Fibroblast of skin of right quadriceps (primary cell): Measurements from ENCODE around the gene ZMIZ1.
A peak's percentile ranks its signal among the peaks of the same experiment; 100 is the strongest.

Experiments
- DNase-seq: peaks from one replicate; pipeline ENCODE4 v3.0.0-alpha.2; 2013

ZMIZ1 gene

GRCh38 chr10:79142064-79142491 is 73.3 kb downstream of the ZMIZ1 start:
- DNase-seq = peak; percentile 84

GRCh38 chr10:79142522-79143309 is 74.0 kb downstream of the ZMIZ1 start:
- DNase-seq = no peak

- no peak for DNase-seq
Measured at GRCh38 chr10:79143879-79144278, 75.1 kb downstream of the ZMIZ1 start.

- DNase-seq = peak; percentile 72
Measured at GRCh38 chr10:79144351-79145173, 75.8 kb downstream of the ZMIZ1 start.

- no peak for DNase-seq
Measured at GRCh38 chr10:79145174-79145483, 76.4 kb downstream of the ZMIZ1 start.

- DNase-seq = no peak
Measured at GRCh38 chr10:79145517-79146470, 77.0 kb downstream of the ZMIZ1 start.

- no peak for DNase-seq
Measured at GRCh38 chr10:79146611-79147130, 77.9 kb downstream of the ZMIZ1 start.

- no peak for DNase-seq
Measured at GRCh38 chr10:79147306-79147705, 78.5 kb downstream of the ZMIZ1 start.

- no peak for DNase-seq
Measured at GRCh38 chr10:79147796-79148451, 79.2 kb downstream of the ZMIZ1 start.

- DNase-seq = no peak
Measured at GRCh38 chr10:79148452-79149344, 79.9 kb downstream of the ZMIZ1 start.

GRCh38 chr10:79149345-79149661 is 80.5 kb downstream of the ZMIZ1 start:
- no peak for DNase-seq

- DNase-seq = no peak
Measured at GRCh38 chr10:79149662-79150443, 81.1 kb downstream of the ZMIZ1 start.

- DNase-seq = no peak
Measured at GRCh38 chr10:79150444-79150754, 81.6 kb downstream of the ZMIZ1 start.

GRCh38 chr10:79152423-79152817 is 83.7 kb downstream of the ZMIZ1 start:
- no peak for DNase-seq

GRCh38 chr10:79153745-79154144 is 85.0 kb downstream of the ZMIZ1 start:
- no peak for DNase-seq

- peak; percentile 55 for DNase-seq
Measured at GRCh38 chr10:79155301-79156081, 86.7 kb downstream of the ZMIZ1 start.

GRCh38 chr10:79156334-79157274 is 87.8 kb downstream of the ZMIZ1 start:
- DNase-seq = no peak

- DNase-seq = no peak
Measured at GRCh38 chr10:79158004-79158340, 89.2 kb downstream of the ZMIZ1 start.
